Measurements from ENCODE around the gene CMIP.

Gene CMIP

GRCh38 chr16:81630635-81631031 is 186.0 kb downstream of the CMIP start:
- H3K27ac ChIP-seq (ENCODE audit: low read length): no peak overlapping the region
- no peaks in the 10 kb centered on the region for H3K27me3 ChIP-seq (ENCODE audit: insufficient read depth, low read length)
- no peak overlapping the region for H3K4me3 ChIP-seq (ENCODE audit: low read length)
- no peak overlapping the region for H3K9ac ChIP-seq (ENCODE audit: low read depth, low read length)
- H3K4me1 ChIP-seq (ENCODE audit: insufficient read depth, low read length): peaks cover 44% of the 10 kb centered on the region
- no peaks in the 10 kb centered on the region for H3K9me3 ChIP-seq (ENCODE audit: insufficient read depth, low read depth, low read length)
- no peaks in the 10 kb centered on the region for H3K36me3 ChIP-seq (ENCODE audit: insufficient read depth, low read depth, low read length)

DNA sequence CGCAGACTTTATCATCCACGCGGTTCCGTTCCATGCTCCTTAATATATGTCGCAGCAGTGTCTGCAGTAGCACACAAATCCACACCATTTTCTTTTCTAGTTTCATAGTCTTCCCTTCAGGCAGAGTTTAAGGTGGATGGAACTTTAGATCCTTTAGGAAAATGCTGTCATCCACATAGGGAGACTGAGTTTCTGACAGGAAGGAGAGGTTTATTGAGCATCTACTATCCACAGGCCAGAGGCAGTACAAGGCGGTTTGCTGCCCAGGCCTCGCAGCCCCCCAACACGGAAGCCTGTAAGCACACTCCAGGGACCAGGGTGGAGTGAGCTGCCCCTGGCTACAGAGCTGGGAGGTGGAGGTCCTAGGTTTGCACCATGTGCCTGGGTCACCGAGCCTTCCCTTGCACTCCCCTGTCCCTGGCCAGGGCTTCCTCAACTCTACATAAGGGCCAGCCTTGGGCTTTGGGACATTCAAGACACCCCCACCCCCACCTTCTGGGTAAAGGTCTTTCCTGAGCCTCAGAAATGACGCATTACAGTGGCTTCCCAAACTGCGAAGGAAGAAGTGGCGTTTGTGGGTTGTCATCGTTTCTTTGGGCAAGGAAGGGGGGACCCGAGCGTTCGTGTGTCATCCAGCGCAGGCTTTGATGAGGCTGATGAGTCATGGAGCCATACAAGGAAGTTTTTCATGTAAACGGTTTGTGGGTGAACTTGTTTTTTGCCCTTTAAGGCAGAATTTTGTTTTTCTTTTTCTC is 188.0 kb downstream of the CMIP start:
- H3K27me3 ChIP-seq (ENCODE audit: insufficient read depth, low read length): no peaks in the 10 kb centered on the region
- H3K9ac ChIP-seq (ENCODE audit: low read depth, low read length): no peak overlapping the region; the same call in 1 of the 2 replicates
- H3K36me3 ChIP-seq (ENCODE audit: insufficient read depth, low read depth, low read length): no peaks in the 10 kb centered on the region
- no peak overlapping the region for H3K27ac ChIP-seq (ENCODE audit: low read length)
- H3K9me3 ChIP-seq (ENCODE audit: insufficient read depth, low read depth, low read length): no peaks in the 10 kb centered on the region
- H3K4me3 ChIP-seq (ENCODE audit: low read length): no peak overlapping the region
- H3K4me1 ChIP-seq (ENCODE audit: insufficient read depth, low read length): peaks cover 44% of the 10 kb centered on the region

DNA sequence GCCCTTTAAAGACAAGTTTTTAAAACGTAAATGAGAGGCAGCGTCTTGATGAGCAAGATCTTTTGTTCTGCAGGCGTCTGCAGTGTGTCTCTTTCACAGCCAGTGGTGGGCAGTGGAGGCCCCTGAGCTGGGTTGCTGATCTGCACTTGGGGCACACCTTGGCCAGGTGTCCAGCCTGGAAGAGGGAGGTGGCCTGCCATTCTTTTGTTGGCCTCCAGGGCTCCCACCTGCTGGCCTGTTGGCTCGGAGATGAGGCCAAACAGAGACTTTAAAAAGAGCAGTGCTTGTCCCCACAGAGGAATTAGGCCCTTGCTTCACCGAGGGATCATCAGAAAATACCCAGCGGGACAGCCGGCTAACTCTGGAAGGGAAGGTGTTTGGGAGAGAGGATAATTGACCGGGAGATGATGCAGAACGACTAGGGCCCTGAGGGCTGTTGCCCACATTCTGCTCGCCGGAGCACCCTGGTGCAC is 188.6 kb downstream of the CMIP start:
- no peaks in the 10 kb centered on the region for H3K9me3 ChIP-seq (ENCODE audit: insufficient read depth, low read depth, low read length)
- H3K27ac ChIP-seq (ENCODE audit: low read length): no peak overlapping the region
- no peaks in the 10 kb centered on the region for H3K36me3 ChIP-seq (ENCODE audit: insufficient read depth, low read depth, low read length)
- H3K9ac ChIP-seq (ENCODE audit: low read depth, low read length): no peak overlapping the region
- H3K4me1 ChIP-seq (ENCODE audit: insufficient read depth, low read length): peaks cover 47% of the 10 kb centered on the region
- H3K4me3 ChIP-seq (ENCODE audit: low read length): no peak overlapping the region
- H3K27me3 ChIP-seq (ENCODE audit: insufficient read depth, low read length): no peaks in the 10 kb centered on the region

- no peaks in the 10 kb centered on the region for H3K9me3 ChIP-seq (ENCODE audit: insufficient read depth, low read depth, low read length)
- peaks cover 48% of the 10 kb centered on the region for H3K4me1 ChIP-seq (ENCODE audit: insufficient read depth, low read length)
- H3K9ac ChIP-seq (ENCODE audit: low read depth, low read length): no peak overlapping the region; the same call in 1 of the 2 replicates
- no peaks in the 10 kb centered on the region for H3K27me3 ChIP-seq (ENCODE audit: insufficient read depth, low read length)
- no peaks in the 10 kb centered on the region for H3K36me3 ChIP-seq (ENCODE audit: insufficient read depth, low read depth, low read length)
- H3K4me3 ChIP-seq (ENCODE audit: low read length): no peak overlapping the region
- H3K27ac ChIP-seq (ENCODE audit: low read length): no peak overlapping the region
Measured at GRCh38 chr16:81633680-81634379, 189.2 kb downstream of the CMIP start.

DNA sequence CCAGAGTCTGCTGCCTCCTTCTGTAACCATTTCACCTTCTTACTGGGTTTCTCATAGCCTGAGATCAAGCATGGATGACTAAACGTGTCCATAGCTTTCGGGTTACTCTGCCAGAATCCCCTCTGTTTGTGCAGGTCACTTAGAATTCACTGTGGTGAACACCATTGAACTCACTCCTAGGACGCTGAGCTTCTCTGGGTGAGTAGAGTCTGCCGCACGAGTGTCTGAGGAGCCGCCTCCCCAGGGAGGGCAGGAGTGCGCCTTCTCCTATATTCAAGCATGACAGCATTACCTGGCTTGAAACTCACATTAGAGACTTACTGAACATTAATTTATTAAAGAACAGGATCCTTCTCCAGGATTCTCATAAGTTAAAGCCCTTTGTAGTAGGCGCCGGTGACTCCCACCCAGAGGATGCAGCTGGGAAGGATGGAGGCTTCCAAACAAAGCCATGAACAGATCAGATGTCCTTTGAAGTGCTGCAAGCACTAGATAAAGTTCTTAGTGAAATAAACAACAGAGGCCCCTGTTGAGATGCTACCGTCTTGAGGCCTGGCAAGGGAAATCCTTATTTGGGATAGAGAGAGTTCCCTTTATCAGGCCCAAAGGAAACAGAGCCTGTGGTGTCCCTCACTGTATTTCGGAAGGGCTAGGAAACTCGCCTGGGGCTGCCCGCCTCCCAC is 189.9 kb downstream of the CMIP start:
- no peaks in the 10 kb centered on the region for H3K36me3 ChIP-seq (ENCODE audit: insufficient read depth, low read depth, low read length)
- no peaks in the 10 kb centered on the region for H3K9me3 ChIP-seq (ENCODE audit: insufficient read depth, low read depth, low read length)
- H3K4me1 ChIP-seq (ENCODE audit: insufficient read depth, low read length): peaks cover 48% of the 10 kb centered on the region
- no peak overlapping the region for H3K27ac ChIP-seq (ENCODE audit: low read length)
- H3K27me3 ChIP-seq (ENCODE audit: insufficient read depth, low read length): no peaks in the 10 kb centered on the region
- no peak overlapping the region for H3K4me3 ChIP-seq (ENCODE audit: low read length)
- H3K9ac ChIP-seq (ENCODE audit: low read depth, low read length): peak overlapping the region; percentile 49; the same call in 1 of the 2 replicates

DNA sequence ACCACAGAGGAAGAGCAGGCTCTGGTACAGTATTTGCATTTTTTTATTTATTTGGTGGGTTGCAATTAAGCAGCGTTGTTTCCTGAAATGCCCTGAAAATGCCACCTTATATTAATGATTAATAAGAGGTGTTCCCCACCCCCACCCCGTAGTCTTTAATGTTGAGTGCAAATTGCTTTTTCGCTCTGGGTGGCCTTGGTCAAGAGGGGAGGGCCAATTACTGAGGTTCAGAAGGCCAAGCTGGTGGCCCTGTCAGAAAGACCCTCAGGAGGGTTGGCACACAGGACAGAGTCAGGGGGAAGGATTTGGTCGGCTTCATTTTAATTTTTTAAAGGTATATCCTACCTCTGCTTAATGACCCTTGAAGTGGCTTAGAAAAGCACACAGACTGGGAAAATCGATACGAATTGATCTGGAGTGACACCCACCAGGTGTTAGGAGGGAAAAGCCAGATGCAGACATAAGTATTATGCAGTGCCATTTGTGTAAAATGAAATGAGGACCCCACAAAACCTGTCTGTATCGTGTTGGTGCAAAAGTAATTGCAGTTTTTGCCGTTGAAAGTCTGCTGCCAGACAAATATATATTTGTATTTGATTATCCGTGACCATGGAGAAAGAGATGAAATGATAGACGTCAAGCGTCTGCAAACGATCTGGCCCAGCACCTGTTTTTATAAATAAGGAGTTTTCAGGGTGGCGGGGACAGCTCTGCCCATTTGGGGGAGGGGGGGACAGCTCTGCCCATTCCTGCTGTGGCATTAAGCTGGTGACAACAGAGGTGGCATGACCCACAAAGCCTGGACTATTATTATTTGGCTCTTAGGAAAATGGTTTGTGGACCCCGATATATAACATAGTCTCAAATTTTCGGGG is 190.7 kb downstream of the CMIP start:
- H3K4me1 ChIP-seq (ENCODE audit: insufficient read depth, low read length): peaks cover 48% of the 10 kb centered on the region
- H3K27ac ChIP-seq (ENCODE audit: low read length): no peak overlapping the region
- peak overlapping the region; percentile 49; the same call in 1 of the 2 replicates for H3K9ac ChIP-seq (ENCODE audit: low read depth, low read length)

GRCh38 chr16:81636298-81636993 is 191.8 kb downstream of the CMIP start:
- Histone ChIP-seq H3K4me1 (ENCODE audit: insufficient read depth, low read length) (peaks cover 41% of the 10 kb centered on the region), H3K27ac (ENCODE audit: low read length) (no peak overlapping the region), H3K9me3 (ENCODE audit: insufficient read depth, low read depth, low read length) (no peaks in the 10 kb centered on the region), H3K9ac (ENCODE audit: low read depth, low read length) (no peak overlapping the region), H3K4me3 (ENCODE audit: low read length) (no peak overlapping the region), H3K27me3 (ENCODE audit: insufficient read depth, low read length) (no peaks in the 10 kb centered on the region), H3K36me3 (ENCODE audit: insufficient read depth, low read depth, low read length) (no peaks in the 10 kb centered on the region)

More for the DNA sequence above, 190.7 kb downstream of the CMIP start:
- Histone ChIP-seq H3K36me3 (ENCODE audit: insufficient read depth, low read depth, low read length) (no peaks in the 10 kb centered on the region), H3K9me3 (ENCODE audit: insufficient read depth, low read depth, low read length) (no peaks in the 10 kb centered on the region), H3K27me3 (ENCODE audit: insufficient read depth, low read length) (no peaks in the 10 kb centered on the region), H3K4me3 (ENCODE audit: low read length) (no peak overlapping the region)

DNA sequence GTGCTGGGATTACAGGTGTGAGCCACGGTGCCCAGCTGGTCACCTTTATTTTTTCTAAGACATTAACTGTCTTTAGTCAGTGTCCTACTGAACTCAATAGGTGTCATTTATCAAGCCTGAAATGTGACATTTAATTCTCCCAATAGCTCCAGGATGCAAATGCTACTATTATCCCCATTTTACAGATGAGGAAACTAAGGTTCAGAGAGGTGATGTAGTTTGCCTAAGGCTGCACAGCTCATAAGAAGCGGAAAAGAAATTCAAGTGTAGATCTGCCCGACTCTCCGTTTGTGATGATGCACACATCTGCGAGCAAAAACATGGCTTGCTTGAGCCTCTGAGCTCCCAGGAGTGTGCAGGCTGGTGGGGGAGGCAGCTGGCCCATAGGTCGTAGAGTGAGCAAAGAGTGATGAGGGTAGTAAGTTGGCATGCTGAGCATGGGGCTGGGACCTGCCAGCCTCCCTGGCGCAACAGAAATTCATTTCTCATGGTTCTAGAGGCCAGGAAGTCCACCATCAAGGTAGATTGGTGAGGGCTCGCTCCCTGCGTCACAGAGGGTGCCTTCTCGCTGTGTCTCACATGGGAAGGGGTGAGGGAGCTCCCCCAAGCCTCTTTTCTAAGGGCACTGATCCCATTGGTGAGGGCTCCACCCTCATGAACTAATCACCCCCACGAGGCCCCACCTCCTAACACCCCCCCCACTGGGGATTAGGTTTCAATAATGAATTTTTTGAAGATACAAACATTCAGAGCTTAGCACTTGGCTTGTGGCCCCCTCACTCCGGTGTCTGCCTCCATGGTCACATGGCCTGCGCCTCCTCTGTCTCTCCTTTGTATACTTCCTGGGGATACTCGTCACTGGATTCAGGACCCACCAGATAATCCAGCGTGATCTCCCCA is 193.0 kb downstream of the CMIP start:
- no peak overlapping the region for H3K9ac ChIP-seq (ENCODE audit: low read depth, low read length)
- peaks cover 30% of the 10 kb centered on the region for H3K4me1 ChIP-seq (ENCODE audit: insufficient read depth, low read length)
- H3K27ac ChIP-seq (ENCODE audit: low read length): no peak overlapping the region
- H3K36me3 ChIP-seq (ENCODE audit: insufficient read depth, low read depth, low read length): no peaks in the 10 kb centered on the region
- H3K27me3 ChIP-seq (ENCODE audit: insufficient read depth, low read length): no peaks in the 10 kb centered on the region
- no peaks in the 10 kb centered on the region for H3K9me3 ChIP-seq (ENCODE audit: insufficient read depth, low read depth, low read length)
- H3K4me3 ChIP-seq (ENCODE audit: low read length): no peak overlapping the region

GRCh38 chr16:81638286-81638945 is 193.8 kb downstream of the CMIP start:
- Histone ChIP-seq H3K4me3 (ENCODE audit: low read length) (no peak overlapping the region), H3K9me3 (ENCODE audit: insufficient read depth, low read depth, low read length) (no peaks in the 10 kb centered on the region), H3K27me3 (ENCODE audit: insufficient read depth, low read length) (no peaks in the 10 kb centered on the region), H3K4me1 (ENCODE audit: insufficient read depth, low read length) (peaks cover 21% of the 10 kb centered on the region), H3K27ac (ENCODE audit: low read length) (no peak overlapping the region), H3K36me3 (ENCODE audit: insufficient read depth, low read depth, low read length) (no peaks in the 10 kb centered on the region), H3K9ac (ENCODE audit: low read depth, low read length) (no peak overlapping the region)

DNA sequence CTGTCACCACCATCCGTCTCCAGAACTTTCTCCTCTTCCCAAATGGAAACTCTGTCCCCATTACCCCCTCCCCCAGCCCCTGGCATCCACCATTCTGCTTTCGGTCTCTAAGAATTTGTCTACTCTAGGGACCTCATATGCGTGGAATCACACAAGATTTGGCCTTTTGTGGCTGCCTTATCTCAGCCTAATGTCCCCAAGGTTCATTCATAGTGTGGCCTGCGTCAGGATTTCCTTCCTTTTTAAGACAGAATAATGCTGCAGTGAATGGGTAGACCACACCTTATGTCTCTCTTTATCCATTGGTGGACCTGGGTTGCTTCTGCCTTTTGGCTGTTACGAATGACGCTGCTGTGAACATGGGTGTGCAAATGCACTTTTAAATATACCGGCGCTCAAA is 194.7 kb downstream of the CMIP start:
- no peak overlapping the region for H3K27ac ChIP-seq (ENCODE audit: low read length)
- H3K4me1 ChIP-seq (ENCODE audit: insufficient read depth, low read length): peaks cover 13% of the 10 kb centered on the region
- H3K36me3 ChIP-seq (ENCODE audit: insufficient read depth, low read depth, low read length): no peaks in the 10 kb centered on the region
- no peak overlapping the region for H3K4me3 ChIP-seq (ENCODE audit: low read length)
- H3K9me3 ChIP-seq (ENCODE audit: insufficient read depth, low read depth, low read length): no peaks in the 10 kb centered on the region
- no peaks in the 10 kb centered on the region for H3K27me3 ChIP-seq (ENCODE audit: insufficient read depth, low read length)
- H3K9ac ChIP-seq (ENCODE audit: low read depth, low read length): no peak overlapping the region
